ENCODE measurements around the gene FGF14. TPM values are rescaled to one million over a fixed set of nuclear protein-coding genes. Genes with fewer than 3 reads are reported as not detected.

FGF14 gene
- total RNA-seq, 1 experiment from 2014 or later, result 0.22 TPM

DNA sequence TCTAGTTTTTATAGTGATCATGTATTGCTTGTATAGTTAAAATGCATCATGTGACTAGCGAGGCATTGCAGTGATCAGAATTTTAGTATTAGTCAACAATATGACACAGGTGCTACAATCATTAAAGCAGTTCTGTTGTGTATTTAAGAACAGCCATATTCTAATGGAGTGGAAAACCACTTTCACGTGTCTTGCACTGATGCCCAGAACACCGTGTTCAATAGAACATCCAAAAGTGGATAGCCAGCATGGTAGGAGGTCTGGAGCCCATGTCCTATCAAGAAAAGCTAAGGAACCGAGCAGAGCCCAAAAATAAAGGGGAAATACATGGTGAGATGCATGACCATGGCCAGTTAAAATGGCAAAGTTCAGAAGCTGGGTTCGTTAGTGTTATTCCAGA lies 55.1 kb downstream of the FGF14 start:
- Mint-ChIP-seq H3K36me3 (ENCODE audit: insufficient read depth in 1 of 3, low read depth in 3 of 3) (no peaks in the 10 kb centered on the region), H3K9me3 (no peaks in the 10 kb centered on the region), H3K27me3 (ENCODE audit: low read depth) (no peaks in the 10 kb centered on the region), H3K27ac (no peak overlapping the region), H3K4me3 (no peak overlapping the region), H3K4me1 (peaks cover 0 to 8% of the 10 kb centered on the region in 2 experiments; a peak in 2 of 4 replicates)
- Histone ChIP-seq H2BK20ac (ENCODE audit: low read depth, low read length, poor library complexity, severe bottlenecking) (no peak overlapping the region), H3K9ac (ENCODE audit: extremely low read depth, insufficient read length, low read length) (no peak overlapping the region), H3K27ac (ENCODE audit: insufficient read length, low read depth, low read length) (no peak overlapping the region), H2BK5ac (ENCODE audit: insufficient read length, low read length) (no peak overlapping the region), H3K9me3 (ENCODE audit: control insufficient read depth, low read depth, low read length) (no peaks in the 10 kb centered on the region), H3K4ac (ENCODE audit: low read depth, low read length) (no peak overlapping the region), H3K4me1 (ENCODE audit: insufficient read depth, low read length) (no peaks in the 10 kb centered on the region), H2BK120ac (ENCODE audit: low read depth, low read length, poor library complexity, severe bottlenecking) (no peak overlapping the region), H2AFZ (ENCODE audit: low read length) (no peak overlapping the region), H4K20me1 (ENCODE audit: control insufficient read depth, insufficient read depth, insufficient read length) (no peaks in the 10 kb centered on the region), H2BK12ac (ENCODE audit: insufficient read length, low read depth, low read length) (no peak overlapping the region), H4K8ac (replicated peaks; ENCODE audit: insufficient read length, low read depth, low read length) (no peak overlapping the region), H3K27me3 (ENCODE audit: insufficient read depth, low read length) (no peaks in the 10 kb centered on the region), H3K23me2 (ENCODE audit: insufficient read length, low read depth, low read length, poor library complexity, severe bottlenecking) (no peaks in the 10 kb centered on the region), H3K18ac (ENCODE audit: insufficient read length, low read depth, low read length) (no peak overlapping the region), H3K79me2 (ENCODE audit: insufficient read depth, low read length) (no peaks in the 10 kb centered on the region), H3K23ac (ENCODE audit: insufficient read length, low read depth, low read length) (no peak overlapping the region), H2AK5ac (ENCODE audit: insufficient read length, low read length) (no peak overlapping the region), H3T11ph (ENCODE audit: low read length) (no peak overlapping the region), H3K4me2 (ENCODE audit: insufficient read depth, insufficient read length, low read length) (no peak overlapping the region), H3K79me1 (ENCODE audit: insufficient read depth, low read depth, low read length, poor library complexity, severe bottlenecking) (no peaks in the 10 kb centered on the region), H3K14ac (ENCODE audit: insufficient read depth, low read length) (no peak overlapping the region), H4K5ac (ENCODE audit: insufficient read length, low read depth, low read length) (no peak overlapping the region), H4K91ac (ENCODE audit: insufficient read length, low read depth, low read length) (no peak overlapping the region), H2BK15ac (ENCODE audit: low read depth, low read length) (no peak overlapping the region), H3K56ac (ENCODE audit: insufficient read length, low read depth, low read length) (no peak overlapping the region)
- no CpG with 5 or more reads among the region's 5 CpGs for WGBS (ENCODE audit: extremely low coverage, insufficient read length, low lambda C conversion rate)
- TF ChIP-seq, protein P1, sequence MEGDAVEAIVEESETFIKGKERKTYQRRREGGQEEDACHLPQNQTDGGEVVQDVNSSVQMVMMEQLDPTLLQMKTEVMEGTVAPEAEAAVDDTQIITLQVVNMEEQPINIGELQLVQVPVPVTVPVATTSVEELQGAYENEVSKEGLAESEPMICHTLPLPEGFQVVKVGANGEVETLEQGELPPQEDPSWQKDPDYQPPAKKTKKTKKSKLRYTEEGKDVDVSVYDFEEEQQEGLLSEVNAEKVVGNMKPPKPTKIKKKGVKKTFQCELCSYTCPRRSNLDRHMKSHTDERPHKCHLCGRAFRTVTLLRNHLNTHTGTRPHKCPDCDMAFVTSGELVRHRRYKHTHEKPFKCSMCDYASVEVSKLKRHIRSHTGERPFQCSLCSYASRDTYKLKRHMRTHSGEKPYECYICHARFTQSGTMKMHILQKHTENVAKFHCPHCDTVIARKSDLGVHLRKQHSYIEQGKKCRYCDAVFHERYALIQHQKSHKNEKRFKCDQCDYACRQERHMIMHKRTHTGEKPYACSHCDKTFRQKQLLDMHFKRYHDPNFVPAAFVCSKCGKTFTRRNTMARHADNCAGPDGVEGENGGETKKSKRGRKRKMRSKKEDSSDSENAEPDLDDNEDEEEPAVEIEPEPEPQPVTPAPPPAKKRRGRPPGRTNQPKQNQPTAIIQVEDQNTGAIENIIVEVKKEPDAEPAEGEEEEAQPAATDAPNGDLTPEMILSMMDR (conservative IDR thresholded peaks at IDR 0.05), result no peak
- no peak for DNase-seq

All from H9 (cell line).